HL-60 (cell line): Measurements from ENCODE around the gene LIN37.

Experiments
- DNase-seq, 2 experiments: peaks; one replicate each; pipeline ENCODE4 v3.0.0-alpha.2; 2010 to 2020; ENCODE audit warnings: low read depth in 1 of 2, low spot score in 1 of 2
- H3K27ac ChIP-seq: fragments of 250-450 bp; sonication (Bioruptor Pico); replicated peaks from 2 replicates; pipeline ENCODE4 v1.5.1; 2020; ENCODE audit warnings: mild to moderate bottlenecking, moderate library complexity
- H3K27me3 ChIP-seq: fragments of 250-450 bp; sonication (Bioruptor Pico); 2 replicates; pipeline ENCODE4 v1.5.1; 2021; ENCODE audit warnings: mild to moderate bottlenecking, moderate library complexity; ENCODE audit not compliant: insufficient read depth, poor library complexity, severe bottlenecking
- H3K4me3 ChIP-seq: replicated peaks from 2 replicates; pipeline ENCODE4 v1.5.1; 2011; ENCODE audit warnings: mild to moderate bottlenecking, control low read depth, low read length; ENCODE audit not compliant: insufficient read depth
- CTCF ChIP-seq: IDR thresholded peaks from one replicate; pipeline ENCODE4 v1.5.1; 2011; ENCODE audit warnings: low read length, control low read depth, inconsistent platforms; ENCODE audit not compliant: insufficient read depth
- GABPA ChIP-seq: IDR thresholded peaks from 2 replicates; pipeline ENCODE4 v1.6.1; 2012; ENCODE audit warnings: low read depth
- POLR2AphosphoS5 ChIP-seq: IDR thresholded peaks from 2 replicates; pipeline ENCODE4 v1.6.1; 2012; ENCODE audit warnings: low read depth
- REST ChIP-seq: IDR thresholded peaks from 2 replicates; pipeline ENCODE4 v1.6.1; 2012; ENCODE audit warnings: low read depth; ENCODE audit not compliant: insufficient replicate concordance
- SPI1 ChIP-seq: IDR thresholded peaks from 2 replicates; pipeline ENCODE4 v1.6.1; 2012; ENCODE audit warnings: low read depth, mild to moderate bottlenecking, borderline replicate concordance

The LIN37 gene

DNA sequence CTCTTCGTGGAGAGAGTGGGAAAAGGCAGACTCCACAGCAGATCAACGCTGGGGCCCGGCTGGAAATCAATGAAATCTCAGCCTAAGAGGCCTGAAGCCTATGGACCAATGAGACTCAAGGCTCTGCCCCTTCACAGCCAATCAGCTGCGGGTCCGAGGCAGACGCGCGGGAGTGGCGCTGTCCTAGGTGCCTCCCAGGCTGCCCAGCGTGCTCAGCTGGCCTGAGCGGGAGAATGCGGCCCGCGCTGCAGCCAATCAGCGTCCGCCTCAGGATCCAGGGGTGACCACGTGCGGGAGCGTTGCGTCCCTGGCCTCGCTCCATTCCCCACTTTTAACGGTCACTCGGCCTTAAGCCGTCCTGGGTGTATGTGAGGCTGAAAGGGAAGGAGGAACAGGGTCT, 44.2 kb upstream of the LIN37 start, which contains the start of gene ZBTB32:
Gene ZBTB32 (plus strand): TSS at position 341 of the 400 bp plus-strand sequence. CDS start 10,069 bp downstream, outside the sequence.
- H3K27me3 ChIP-seq, result no peaks in the 10 kb centered on the region
- TF ChIP-seq REST (peak; percentile 90), SPI1 (no peak)
- no peak within 1 kb of the TSS for H3K27ac ChIP-seq
- H3K4me3 ChIP-seq, result no peak within 1 kb of the TSS
- DNase-seq, result no peak

GRCh38 chr19:35708391-35708790, 40.0 kb upstream of the LIN37 start:
- H3K27ac ChIP-seq, result no peak overlapping the region

GRCh38 chr19:35710784-35711723, 37.3 kb upstream of the LIN37 start:
- DNase-seq, result no peak
- TF ChIP-seq POLR2AphosphoS5 (no peak), GABPA (no peak), CTCF (no peak), REST (no peak), SPI1 (no peak)
- no peaks in the 10 kb centered on the region for H3K27me3 ChIP-seq
- H3K4me3 ChIP-seq, result no peak overlapping the region
- no peak overlapping the region for H3K27ac ChIP-seq

More at GRCh38 chr19:35708391-35708790, 40.0 kb upstream of the LIN37 start:
- TF ChIP-seq REST, result no peak
- TF ChIP-seq GABPA, result no peak
- TF ChIP-seq POLR2AphosphoS5, result no peak
- TF ChIP-seq CTCF, result no peak
- no peak for TF ChIP-seq SPI1
- Histone ChIP-seq H3K4me3 (no peak overlapping the region), H3K27me3 (no peaks in the 10 kb centered on the region)
- no peak for DNase-seq
